RWPE2 (cell line): ENCODE measurements around the gene LYAR.

Experiments
- ATAC-seq: fragments of 200-7000 bp; cut with Tn5 transposase; 3 replicates; pipeline ENCODE4 v1.9.1; 2021; ENCODE audit warnings: low read depth
- DNase-seq: peaks from one replicate; pipeline ENCODE4 v3.0.0-alpha.2; 2020; ENCODE audit warnings: low spot score
- H3K27ac ChIP-seq: fragments of 450-650 bp; 2 replicates; pipeline ENCODE4 v1.5.1; 2017; ENCODE audit warnings: mild to moderate bottlenecking; ENCODE audit not compliant: poor library complexity, severe bottlenecking
- H3K27me3 ChIP-seq: fragments of 250-450 bp; sonication (Bioruptor Pico); 2 replicates; pipeline ENCODE4 v1.5.1; 2021; ENCODE audit warnings: mild to moderate bottlenecking, moderate library complexity; ENCODE audit not compliant: insufficient read depth, poor library complexity, severe bottlenecking
- H3K36me3 ChIP-seq: fragments of 250-450 bp; sonication (Bioruptor Pico); 2 replicates; pipeline ENCODE4 v1.5.1; 2020; ENCODE audit warnings: low read depth, mild to moderate bottlenecking, moderate library complexity
- H3K4me1 ChIP-seq: fragments of 250-450 bp; sonication (Bioruptor Pico); 2 replicates; pipeline ENCODE4 v1.5.1; 2021; ENCODE audit warnings: mild to moderate bottlenecking, moderate library complexity; ENCODE audit not compliant: insufficient read depth, poor library complexity, severe bottlenecking
- H3K4me3 ChIP-seq: fragments of 250-450 bp; sonication (Bioruptor Pico); 2 replicates; pipeline ENCODE4 v1.5.1; 2021; ENCODE audit warnings: mild to moderate bottlenecking, moderate library complexity; ENCODE audit not compliant: severe bottlenecking
- H3K9me3 ChIP-seq: fragments of 250-450 bp; sonication (Bioruptor Pico); 2 replicates; pipeline ENCODE4 v1.5.1; 2021; ENCODE audit warnings: mild to moderate bottlenecking, moderate library complexity; ENCODE audit not compliant: severe bottlenecking
- CTCF ChIP-seq: fragments of 450-650 bp; IDR thresholded peaks from one replicate; pipeline ENCODE4 v1.5.1; 2017; ENCODE audit warnings: mild to moderate bottlenecking, moderate library complexity; ENCODE audit not compliant: poor library complexity, severe bottlenecking

Gene LYAR

GRCh38 chr4:4321951-4322688 is 32.2 kb upstream of the LYAR start:
- no peak overlapping the region for H3K4me3 ChIP-seq
- ATAC-seq (no peak), DNase-seq (peak; percentile 29)

GRCh38 chr4:4320951-4321714 is 31.2 kb upstream of the LYAR start:
- DNase-seq = peak; percentile 33
- no peak for TF ChIP-seq CTCF
- no peaks in the 10 kb centered on the region for H3K27me3 ChIP-seq
- no peaks in the 10 kb centered on the region for H3K36me3 ChIP-seq
- H3K4me3 ChIP-seq = no peak overlapping the region
- H3K9me3 ChIP-seq = no peaks in the 10 kb centered on the region
- no peak overlapping the region for H3K27ac ChIP-seq
- H3K4me1 ChIP-seq = no peaks in the 10 kb centered on the region
- no peak for ATAC-seq

More at GRCh38 chr4:4321951-4322688, 32.2 kb upstream of the LYAR start:
- TF ChIP-seq CTCF = no peak
- no peaks in the 10 kb centered on the region for H3K36me3 ChIP-seq
- no peaks in the 10 kb centered on the region for H3K27me3 ChIP-seq
- H3K4me1 ChIP-seq = no peaks in the 10 kb centered on the region
- no peaks in the 10 kb centered on the region for H3K9me3 ChIP-seq
- H3K27ac ChIP-seq = no peak overlapping the region

GRCh38 chr4:4320528-4320927 is 30.6 kb upstream of the LYAR start:
- H3K27ac ChIP-seq = no peak overlapping the region
- no peaks in the 10 kb centered on the region for H3K27me3 ChIP-seq
- no peak for TF ChIP-seq CTCF
- H3K4me1 ChIP-seq = no peaks in the 10 kb centered on the region
- no peaks in the 10 kb centered on the region for H3K36me3 ChIP-seq
- ATAC-seq = no peak
- DNase-seq = peak; percentile 21
- no peak overlapping the region for H3K4me3 ChIP-seq
- H3K9me3 ChIP-seq = no peaks in the 10 kb centered on the region

GRCh38 chr4:4317496-4318232 is 27.7 kb upstream of the LYAR start:
- Histone ChIP-seq H3K36me3 (no peaks in the 10 kb centered on the region), H3K27me3 (no peaks in the 10 kb centered on the region), H3K9me3 (no peaks in the 10 kb centered on the region), H3K4me3 (no peak overlapping the region), H3K4me1 (no peaks in the 10 kb centered on the region), H3K27ac (no peak overlapping the region)
- TF ChIP-seq CTCF = no peak
- peak; percentile 15 for DNase-seq
- ATAC-seq = no peak
